ENCODE results near the gene MACROD2. TPM values are rescaled to one million over a fixed set of nuclear protein-coding genes. Genes with fewer than 3 reads are reported as not detected.

Gene MACROD2
- total RNA-seq, 1 experiment from 2014 or later: 1.4 TPM

- DNase-seq (ENCODE audit: low spot score): no peak
- no peak overlapping the region for H3K27ac ChIP-seq (ENCODE audit: low read depth, low read length, poor library complexity, severe bottlenecking)
- no peak overlapping the region for H3K4me3 ChIP-seq (ENCODE audit: low read depth, low read length, poor library complexity, severe bottlenecking)
- TF ChIP-seq EZH2 (IDR thresholded peaks at IDR 0.05; ENCODE audit: borderline replicate concordance, low read depth, low read length, poor library complexity, severe bottlenecking) (no peak), CTCF (conservative IDR thresholded peaks at IDR 0.05; ENCODE audit: low read depth, low read length) (no peak)
- no peaks in the 10 kb centered on the region for H3K9me3 ChIP-seq (ENCODE audit: low read depth, low read length, poor library complexity, severe bottlenecking)
- no peaks in the 10 kb centered on the region for H3K27me3 ChIP-seq (replicated peaks; ENCODE audit: insufficient read depth, low read depth, low read length, poor library complexity)
- ChIA-PET POLR2A (ENCODE audit: low non-redundant PET) (no interaction called here), CTCF (no interaction called here)
- no TSS peak for BruUV-seq (replicated peaks)
- H3K36me3 ChIP-seq (ENCODE audit: insufficient read depth, low read length, poor library complexity, severe bottlenecking): no peaks in the 10 kb centered on the region
- H3K4me1 ChIP-seq (ENCODE audit: insufficient read depth, low read length, poor library complexity, severe bottlenecking): no peaks in the 10 kb centered on the region
- intact Hi-C loops (cut with micrococcal nuclease; ENCODE audit: unreplicated experiment): no loop called here
These were observed 203.1 kb downstream of the MACROD2 start for GRCh38 chr20:14198416-14198815.

- Histone ChIP-seq H3K4me3 (ENCODE audit: low read depth, low read length, poor library complexity, severe bottlenecking) (no peak overlapping the region), H3K27ac (ENCODE audit: low read depth, low read length, poor library complexity, severe bottlenecking) (no peak overlapping the region), H3K36me3 (ENCODE audit: insufficient read depth, low read length, poor library complexity, severe bottlenecking) (no peaks in the 10 kb centered on the region), H3K27me3 (replicated peaks; ENCODE audit: insufficient read depth, low read depth, low read length, poor library complexity) (no peaks in the 10 kb centered on the region), H3K4me1 (ENCODE audit: insufficient read depth, low read length, poor library complexity, severe bottlenecking) (no peaks in the 10 kb centered on the region), H3K9me3 (ENCODE audit: low read depth, low read length, poor library complexity, severe bottlenecking) (no peaks in the 10 kb centered on the region)
- TF ChIP-seq EZH2 (IDR thresholded peaks at IDR 0.05; ENCODE audit: borderline replicate concordance, low read depth, low read length, poor library complexity, severe bottlenecking) (no peak), CTCF (conservative IDR thresholded peaks at IDR 0.05; ENCODE audit: low read depth, low read length) (no peak)
- intact Hi-C loops (cut with micrococcal nuclease; ENCODE audit: unreplicated experiment): no loop called here
- POLR2A ChIA-PET (ENCODE audit: low non-redundant PET): no interaction called here
- CTCF ChIA-PET: no interaction called here
- no peak for DNase-seq (ENCODE audit: low spot score)
- BruUV-seq (replicated peaks): no TSS peak
These were observed 203.8 kb downstream of the MACROD2 start for GRCh38 chr20:14199111-14199510.

GRCh38 chr20:14203657-14204056 is 208.3 kb downstream of the MACROD2 start:
- Histone ChIP-seq H3K36me3 (ENCODE audit: insufficient read depth, low read length, poor library complexity, severe bottlenecking) (no peaks in the 10 kb centered on the region), H3K27me3 (replicated peaks; ENCODE audit: insufficient read depth, low read depth, low read length, poor library complexity) (no peaks in the 10 kb centered on the region), H3K27ac (ENCODE audit: low read depth, low read length, poor library complexity, severe bottlenecking) (no peak overlapping the region), H3K9me3 (ENCODE audit: low read depth, low read length, poor library complexity, severe bottlenecking) (no peaks in the 10 kb centered on the region), H3K4me3 (ENCODE audit: low read depth, low read length, poor library complexity, severe bottlenecking) (no peak overlapping the region), H3K4me1 (ENCODE audit: insufficient read depth, low read length, poor library complexity, severe bottlenecking) (no peaks in the 10 kb centered on the region)
- ChIA-PET CTCF (no interaction called here), POLR2A (ENCODE audit: low non-redundant PET) (no interaction called here)
- no TSS peak for BruUV-seq (replicated peaks)
- DNase-seq (ENCODE audit: low spot score): no peak
- intact Hi-C loops (cut with micrococcal nuclease; ENCODE audit: unreplicated experiment): loop anchor here (10.0 kb wide), 1 partner anchor 309 kb away; no protein-coding TSS in a partner anchor
- TF ChIP-seq EZH2 (IDR thresholded peaks at IDR 0.05; ENCODE audit: borderline replicate concordance, low read depth, low read length, poor library complexity, severe bottlenecking) (no peak), CTCF (conservative IDR thresholded peaks at IDR 0.05; ENCODE audit: low read depth, low read length) (no peak)
